ENCODE data around the gene TLX1. TPM values are rescaled to one million over a fixed set of nuclear protein-coding genes. Genes with fewer than 3 reads are reported as not detected.

The TLX1 gene
- total and polyA plus RNA-seq, 9 of the 15 experiments (the other 6 are each of a cell fraction or from before 2014, with no cell fraction given), result 0.03 to 3.3 (median 0.19) TPM; not detected in 1

DNA sequence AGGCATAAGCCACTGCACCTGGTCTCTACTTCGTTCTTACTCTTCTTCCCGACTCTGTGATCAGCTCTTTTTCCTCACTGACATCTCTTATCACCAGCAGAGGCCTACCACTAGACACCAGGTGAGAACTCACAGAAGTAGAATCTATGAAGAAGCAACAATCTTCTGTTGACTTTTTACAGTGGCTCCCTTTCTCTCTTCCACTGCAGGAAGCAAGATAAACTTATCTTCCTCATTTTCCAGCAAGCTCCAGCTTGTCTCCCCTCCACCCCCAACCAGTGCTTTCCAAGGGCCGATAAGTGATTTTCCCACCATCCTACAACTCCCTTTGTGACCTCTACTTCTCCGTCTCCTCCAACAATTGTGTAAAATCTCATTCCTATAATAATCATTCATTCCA lies 45.5 kb downstream of the TLX1 start (continued):
- TF ChIP-seq POLR3G (IDR thresholded peaks at IDR 0.05; ENCODE audit: extremely low read depth, insufficient read length, insufficient replicate concordance) (no peak), ELF2 (CRISPR knock-in tag; IDR thresholded peaks at IDR 0.05) (no peak), DMBX1 (CRISPR knock-in tag; IDR thresholded peaks at IDR 0.05; ENCODE audit: borderline replicate concordance) (no peak), RBM25 (IDR thresholded peaks at IDR 0.05; ENCODE audit: low read depth, low read length, severe bottlenecking) (no peak), CEBPG (CRISPR knock-in tag; IDR thresholded peaks at IDR 0.05) (no peak), CEBPG (tag; conservative IDR thresholded peaks at IDR 0.05 in 1 of 2, IDR thresholded peaks at IDR 0.05 in 1 of 2) (no peak), NFIC (IDR thresholded peaks at IDR 0.05) (no peak), ZNF140 (CRISPR knock-in tag; IDR thresholded peaks at IDR 0.05) (no peak)
- TF ChIP-seq, protein P1, sequence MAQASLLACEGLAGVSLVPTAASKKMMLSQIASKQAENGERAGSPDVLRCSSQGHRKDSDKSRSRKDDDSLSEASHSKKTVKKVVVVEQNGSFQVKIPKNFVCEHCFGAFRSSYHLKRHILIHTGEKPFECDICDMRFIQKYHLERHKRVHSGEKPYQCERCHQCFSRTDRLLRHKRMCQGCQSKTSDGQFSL (CRISPR knock-in tag; IDR thresholded peaks at IDR 0.05), result no peak
- TF ChIP-seq, protein P1 (tag; IDR thresholded peaks at IDR 0.05), result no peak
- TF ChIP-seq, protein P2, sequence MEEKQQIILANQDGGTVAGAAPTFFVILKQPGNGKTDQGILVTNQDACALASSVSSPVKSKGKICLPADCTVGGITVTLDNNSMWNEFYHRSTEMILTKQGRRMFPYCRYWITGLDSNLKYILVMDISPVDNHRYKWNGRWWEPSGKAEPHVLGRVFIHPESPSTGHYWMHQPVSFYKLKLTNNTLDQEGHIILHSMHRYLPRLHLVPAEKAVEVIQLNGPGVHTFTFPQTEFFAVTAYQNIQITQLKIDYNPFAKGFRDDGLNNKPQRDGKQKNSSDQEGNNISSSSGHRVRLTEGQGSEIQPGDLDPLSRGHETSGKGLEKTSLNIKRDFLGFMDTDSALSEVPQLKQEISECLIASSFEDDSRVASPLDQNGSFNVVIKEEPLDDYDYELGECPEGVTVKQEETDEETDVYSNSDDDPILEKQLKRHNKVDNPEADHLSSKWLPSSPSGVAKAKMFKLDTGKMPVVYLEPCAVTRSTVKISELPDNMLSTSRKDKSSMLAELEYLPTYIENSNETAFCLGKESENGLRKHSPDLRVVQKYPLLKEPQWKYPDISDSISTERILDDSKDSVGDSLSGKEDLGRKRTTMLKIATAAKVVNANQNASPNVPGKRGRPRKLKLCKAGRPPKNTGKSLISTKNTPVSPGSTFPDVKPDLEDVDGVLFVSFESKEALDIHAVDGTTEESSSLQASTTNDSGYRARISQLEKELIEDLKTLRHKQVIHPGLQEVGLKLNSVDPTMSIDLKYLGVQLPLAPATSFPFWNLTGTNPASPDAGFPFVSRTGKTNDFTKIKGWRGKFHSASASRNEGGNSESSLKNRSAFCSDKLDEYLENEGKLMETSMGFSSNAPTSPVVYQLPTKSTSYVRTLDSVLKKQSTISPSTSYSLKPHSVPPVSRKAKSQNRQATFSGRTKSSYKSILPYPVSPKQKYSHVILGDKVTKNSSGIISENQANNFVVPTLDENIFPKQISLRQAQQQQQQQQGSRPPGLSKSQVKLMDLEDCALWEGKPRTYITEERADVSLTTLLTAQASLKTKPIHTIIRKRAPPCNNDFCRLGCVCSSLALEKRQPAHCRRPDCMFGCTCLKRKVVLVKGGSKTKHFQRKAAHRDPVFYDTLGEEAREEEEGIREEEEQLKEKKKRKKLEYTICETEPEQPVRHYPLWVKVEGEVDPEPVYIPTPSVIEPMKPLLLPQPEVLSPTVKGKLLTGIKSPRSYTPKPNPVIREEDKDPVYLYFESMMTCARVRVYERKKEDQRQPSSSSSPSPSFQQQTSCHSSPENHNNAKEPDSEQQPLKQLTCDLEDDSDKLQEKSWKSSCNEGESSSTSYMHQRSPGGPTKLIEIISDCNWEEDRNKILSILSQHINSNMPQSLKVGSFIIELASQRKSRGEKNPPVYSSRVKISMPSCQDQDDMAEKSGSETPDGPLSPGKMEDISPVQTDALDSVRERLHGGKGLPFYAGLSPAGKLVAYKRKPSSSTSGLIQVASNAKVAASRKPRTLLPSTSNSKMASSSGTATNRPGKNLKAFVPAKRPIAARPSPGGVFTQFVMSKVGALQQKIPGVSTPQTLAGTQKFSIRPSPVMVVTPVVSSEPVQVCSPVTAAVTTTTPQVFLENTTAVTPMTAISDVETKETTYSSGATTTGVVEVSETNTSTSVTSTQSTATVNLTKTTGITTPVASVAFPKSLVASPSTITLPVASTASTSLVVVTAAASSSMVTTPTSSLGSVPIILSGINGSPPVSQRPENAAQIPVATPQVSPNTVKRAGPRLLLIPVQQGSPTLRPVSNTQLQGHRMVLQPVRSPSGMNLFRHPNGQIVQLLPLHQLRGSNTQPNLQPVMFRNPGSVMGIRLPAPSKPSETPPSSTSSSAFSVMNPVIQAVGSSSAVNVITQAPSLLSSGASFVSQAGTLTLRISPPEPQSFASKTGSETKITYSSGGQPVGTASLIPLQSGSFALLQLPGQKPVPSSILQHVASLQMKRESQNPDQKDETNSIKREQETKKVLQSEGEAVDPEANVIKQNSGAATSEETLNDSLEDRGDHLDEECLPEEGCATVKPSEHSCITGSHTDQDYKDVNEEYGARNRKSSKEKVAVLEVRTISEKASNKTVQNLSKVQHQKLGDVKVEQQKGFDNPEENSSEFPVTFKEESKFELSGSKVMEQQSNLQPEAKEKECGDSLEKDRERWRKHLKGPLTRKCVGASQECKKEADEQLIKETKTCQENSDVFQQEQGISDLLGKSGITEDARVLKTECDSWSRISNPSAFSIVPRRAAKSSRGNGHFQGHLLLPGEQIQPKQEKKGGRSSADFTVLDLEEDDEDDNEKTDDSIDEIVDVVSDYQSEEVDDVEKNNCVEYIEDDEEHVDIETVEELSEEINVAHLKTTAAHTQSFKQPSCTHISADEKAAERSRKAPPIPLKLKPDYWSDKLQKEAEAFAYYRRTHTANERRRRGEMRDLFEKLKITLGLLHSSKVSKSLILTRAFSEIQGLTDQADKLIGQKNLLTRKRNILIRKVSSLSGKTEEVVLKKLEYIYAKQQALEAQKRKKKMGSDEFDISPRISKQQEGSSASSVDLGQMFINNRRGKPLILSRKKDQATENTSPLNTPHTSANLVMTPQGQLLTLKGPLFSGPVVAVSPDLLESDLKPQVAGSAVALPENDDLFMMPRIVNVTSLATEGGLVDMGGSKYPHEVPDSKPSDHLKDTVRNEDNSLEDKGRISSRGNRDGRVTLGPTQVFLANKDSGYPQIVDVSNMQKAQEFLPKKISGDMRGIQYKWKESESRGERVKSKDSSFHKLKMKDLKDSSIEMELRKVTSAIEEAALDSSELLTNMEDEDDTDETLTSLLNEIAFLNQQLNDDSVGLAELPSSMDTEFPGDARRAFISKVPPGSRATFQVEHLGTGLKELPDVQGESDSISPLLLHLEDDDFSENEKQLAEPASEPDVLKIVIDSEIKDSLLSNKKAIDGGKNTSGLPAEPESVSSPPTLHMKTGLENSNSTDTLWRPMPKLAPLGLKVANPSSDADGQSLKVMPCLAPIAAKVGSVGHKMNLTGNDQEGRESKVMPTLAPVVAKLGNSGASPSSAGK (IDR thresholded peaks at IDR 0.05), result no peak
